Pancreas (tissue), 10 donors: ENCODE results near the gene RNASE11. TPM values are rescaled to one million over a fixed set of nuclear protein-coding genes. Genes with fewer than 3 reads are reported as not detected.

Source experiments
- ATAC-seq, 4 donors: fragments of 200-7000 bp; cut with Tn5 transposase; one replicate each; pipeline versions ENCODE4 v1.8.0 to v1.9.1; 2020; ENCODE audit warnings: mild to moderate bottlenecking in 4 of 4, moderate library complexity in 4 of 4
- DNase-seq, 6 donors: peaks; one replicate each; pipeline ENCODE4 v3.0.0-alpha.2; 2020
- FAIRE-seq: peaks from 2 replicates; lab custom pipeline; 2012; peaks lifted over from hg19 to GRCh38; lab: Jason Lieb, UNC
- H3K27ac ChIP-seq, 4 donors: fragments of 200-600 bp; sonication (generic); 1 replicate in 3 of 4; 2 replicates in 1 of 4; pipeline versions ENCODE4 v1.5.0 to v1.8.0; 2020
- H3K27me3 ChIP-seq, 4 donors: fragments of 200-600 bp; one replicate each; pipeline ENCODE4 v1.8.0; 2021
- H3K36me3 ChIP-seq, 3 donors: fragments of 200-600 bp; sonication (generic) in 1 of 3; one replicate each; pipeline versions ENCODE4 v1.5.0 to v1.8.0; 2020 to 2021
- H3K4me1 ChIP-seq, 3 donors: fragments of 200-600 bp; one replicate each; pipeline ENCODE4 v1.8.0; 2021
- H3K4me3 ChIP-seq, 4 donors: fragments of 200-600 bp; sonication (generic) in 2 of 4; one replicate each; pipeline versions ENCODE4 v1.5.0 to v1.8.0; 2020 to 2021
- H3K9me3 ChIP-seq, 4 donors: fragments of 200-600 bp; one replicate each; pipeline ENCODE4 v1.8.0; 2021
- CTCF ChIP-seq, 4 donors: fragments of 200-600 bp; sonication (generic) in 3 of 4; IDR thresholded peaks; one replicate each; pipeline versions ENCODE4 v1.5.0 to v1.8.0; 2021; ENCODE audit warnings: antibody characterized with exemption in 4 of 4
- WGBS, 2 donors: extraction: QIAGEN DNeasy Blood & Tissue Kit; methylation state at CpG; one replicate each; pipeline ENCODE4 v1.1.7; 2013; 5-methylcytosine and 5-hydroxymethylcytosine counted together
- intact Hi-C, 3 donors: fragments of 100-400 bp; cut with DNase I; formaldehyde crosslinking; loops; one replicate each; pipeline versions ENCODE4 v1.11.1 to v1.14.2; 2022
- polyA plus RNA-seq, 2 donors: library from polyadenylated mRNA; stranded (reverse); fragments of 200-250 nt; gene quantifications; one replicate each; pipeline ENCODE4 v1.2.3, GENCODE V29; 2013
- total RNA-seq, 6 donors: library from RNA; stranded (reverse); fragmentation: NEBNext Ultra II Directional in 4 of 6; extraction: Animal tissue kit (Norgen Biotek cat#: 25700) in 4 of 6; gene quantifications; one replicate each; pipeline versions ENCODE4 v1.2.1 to v1.2.4, GENCODE V29; 2021 to 2023
- donor health status: healthy with polysubstance abuse.
- donor health status: DM: no; HTN: no; CAD: no; lungs with moderate emphysema.
- donor health status: DM: no; HTN: no; CAD: no.
- donor health status: control.
- donor health status: control.
- donor health status: Bipolar disorder and iron deficiency.
- donor health status: DM: yes; HTN: yes; CAD: no.
- donor health status: DM: no; HTN: no; CAD: no.
- donor health status: DM: no; HTN: no; CAD: no.
- donor health status: DM: yes; HTN: yes; CAD: no.

RNASE11 gene
- total and polyA plus RNA-seq, 8 donors: not detected

- Histone ChIP-seq H3K27me3 (no peaks in the 10 kb centered on the region), H3K4me3 (no peak overlapping the region), H3K36me3 (no peaks in the 10 kb centered on the region), H3K9me3 (no peaks in the 10 kb centered on the region), H3K27ac (no peak overlapping the region), H3K4me1 (no peaks in the 10 kb centered on the region)
- FAIRE-seq: no peak
- intact Hi-C loops: no loop called here
- DNase-seq: no peak
- no peak for TF ChIP-seq CTCF (IDR thresholded peaks at IDR 0.05)
- no peak for ATAC-seq
These were observed 34.8 kb downstream of the RNASE11 start for GRCh38 chr14:20553024-20553423.

- FAIRE-seq: no peak
- H3K36me3 ChIP-seq: no peaks in the 10 kb centered on the region
These were observed 36.2 kb downstream of the RNASE11 start for GRCh38 chr14:20551606-20552005.

GRCh38 chr14:20550926-20551325 lies 36.9 kb downstream of the RNASE11 start:
- DNase-seq: no peak
- no peak for TF ChIP-seq CTCF (IDR thresholded peaks at IDR 0.05)
- 79 to 85% methylated on average over 2 of the region's 2 CpGs for WGBS, 2 donors
- Histone ChIP-seq H3K4me1 (no peaks in the 10 kb centered on the region), H3K36me3 (no peaks in the 10 kb centered on the region), H3K27ac (no peak overlapping the region), H3K9me3 (no peaks in the 10 kb centered on the region), H3K27me3 (no peaks in the 10 kb centered on the region), H3K4me3 (no peak overlapping the region)
- ATAC-seq: no peak
- FAIRE-seq: no peak
- intact Hi-C loops: no loop called here

More at GRCh38 chr14:20551606-20552005, 36.2 kb downstream of the RNASE11 start:
- no peaks in the 10 kb centered on the region for H3K27me3 ChIP-seq
- no peaks in the 10 kb centered on the region for H3K9me3 ChIP-seq
- H3K4me1 ChIP-seq: no peaks in the 10 kb centered on the region
- 88 to 99% methylated on average over 3 of the region's 3 CpGs for WGBS, 2 donors
- no peak overlapping the region for H3K27ac ChIP-seq
- ATAC-seq (no peak), DNase-seq (no peak)
- intact Hi-C loops: no loop called here
- no peak overlapping the region for H3K4me3 ChIP-seq
- no peak for TF ChIP-seq CTCF (IDR thresholded peaks at IDR 0.05)

- Histone ChIP-seq H3K9me3 (no peaks in the 10 kb centered on the region), H3K36me3 (no peaks in the 10 kb centered on the region), H3K4me3 (no peak overlapping the region), H3K27me3 (no peaks in the 10 kb centered on the region), H3K27ac (no peak overlapping the region), H3K4me1 (no peaks in the 10 kb centered on the region)
- TF ChIP-seq CTCF (IDR thresholded peaks at IDR 0.05): no peak
- FAIRE-seq: no peak
- DNase-seq: no peak
- ATAC-seq: no peak
- 77 to 79% methylated on average over 10 of the region's 10 CpGs for WGBS, 2 donors
- intact Hi-C loops: no loop called here
These were observed 39.2 kb downstream of the RNASE11 start for GRCh38 chr14:20548414-20549158.

GRCh38 chr14:20546877-20547276 lies 40.9 kb downstream of the RNASE11 start:
- Histone ChIP-seq H3K4me3 (no peak overlapping the region), H3K27ac (no peak overlapping the region), H3K4me1 (no peaks in the 10 kb centered on the region), H3K36me3 (no peaks in the 10 kb centered on the region), H3K27me3 (no peaks in the 10 kb centered on the region), H3K9me3 (no peaks in the 10 kb centered on the region)
- FAIRE-seq (no peak), DNase-seq (no peak), ATAC-seq (no peak)
- WGBS, 2 donors: 49 to 60% methylated on average over 3 of the region's 3 CpGs
- TF ChIP-seq CTCF (IDR thresholded peaks at IDR 0.05): no peak
- intact Hi-C loops: no loop called here
